Neural cell (in vitro differentiated cells): ENCODE results near the gene RASL12. TPM values are rescaled to one million over a fixed set of nuclear protein-coding genes. Genes with fewer than 3 reads are reported as not detected.
A peak's percentile ranks its signal among the peaks of the same experiment; 100 is the strongest.
"Not testable (repeated sequence)": the region's sequence is repeated elsewhere in the genome, so short reads cannot be mapped to it uniquely, and the experiment has no call there.

ENCODE experiments used
- H2AFZ ChIP-seq: fragments of 200-600, 300-800 bp; sonication (generic), shearing (Covaris generic); 2 replicates; pipeline ENCODE4 v1.6.0; 2014; ENCODE audit warnings: low read depth, mild to moderate bottlenecking, antibody characterized with exemption, low read length, moderate library complexity
- H3F3A ChIP-seq: fragments of 200-600 bp; shearing (Covaris generic); 2 replicates; pipeline ENCODE4 v1.6.1; 2016; ENCODE audit warnings: mild to moderate bottlenecking, moderate library complexity, mixed read lengths, antibody characterized with exemption, low read length; ENCODE audit not compliant: insufficient read depth, poor library complexity, severe bottlenecking
- H3K27ac ChIP-seq: fragments of 200-600, 300-800 bp; sonication (generic), shearing (Covaris generic); 2 replicates; pipeline ENCODE4 v1.5.1; 2014; ENCODE audit warnings: mild to moderate bottlenecking, low read length, moderate library complexity
- H3K27me3 ChIP-seq: fragments of 300-800, 200-600 bp; sonication (generic), shearing (Covaris generic); 2 replicates; pipeline ENCODE4 v1.6.0; 2014; ENCODE audit warnings: mild to moderate bottlenecking, low read depth, low read length, moderate library complexity; ENCODE audit not compliant: insufficient read depth
- H3K36me3 ChIP-seq: fragments of 300-800, 200-600 bp; sonication (generic), shearing (Covaris generic); 2 replicates; pipeline ENCODE4 v1.5.1; 2014; ENCODE audit warnings: mild to moderate bottlenecking, antibody characterized with exemption, low read length, moderate library complexity; ENCODE audit not compliant: insufficient read depth
- H3K4me2 ChIP-seq: fragments of 300-800, 200-600 bp; sonication (generic), shearing (Covaris generic); 2 replicates; pipeline ENCODE4 v1.6.0; 2014; ENCODE audit warnings: mild to moderate bottlenecking, low read length
- H3K4me3 ChIP-seq: fragments of 300-800, 200-600 bp; sonication (generic), shearing (Covaris generic); 2 replicates; pipeline ENCODE4 v1.5.1; 2014; ENCODE audit warnings: mild to moderate bottlenecking, low read length, moderate library complexity
- H3K79me2 ChIP-seq: fragments of 200-600 bp; shearing (Covaris generic); replicated peaks from 2 replicates; pipeline ENCODE4 v1.6.0; 2014; ENCODE audit warnings: mild to moderate bottlenecking, low read length, moderate library complexity; ENCODE audit not compliant: insufficient read depth
- H3K9ac ChIP-seq: fragments of 300-800, 200-600 bp; sonication (generic), shearing (Covaris generic); 2 replicates; pipeline ENCODE4 v1.6.1; 2016; ENCODE audit warnings: mild to moderate bottlenecking, low read length, mixed read lengths
- H3K9me2 ChIP-seq: fragments of 200-600 bp; shearing (Covaris generic); 2 replicates; pipeline ENCODE4 v1.6.1; 2016; ENCODE audit warnings: mild to moderate bottlenecking, low read length, mixed read lengths; ENCODE audit not compliant: insufficient read depth
- H3K9me3 ChIP-seq: fragments of 200-600, 300-800 bp; sonication (generic), shearing (Covaris generic); 2 replicates; pipeline ENCODE4 v1.6.1; 2016; ENCODE audit warnings: mild to moderate bottlenecking, mixed run types, low read length, moderate library complexity, mixed read lengths
- H4K20me1 ChIP-seq: fragments of 200-600 bp; shearing (Covaris generic); 2 replicates; pipeline ENCODE4 v1.6.1; 2016; ENCODE audit warnings: mild to moderate bottlenecking, mixed run types; ENCODE audit not compliant: insufficient read depth
- CTCF ChIP-seq: fragments of 450-650 bp; IDR thresholded peaks from 2 replicates; pipeline ENCODE4 v1.5.1; 2014; ENCODE audit warnings: antibody characterized with exemption, mild to moderate bottlenecking, moderate library complexity; ENCODE audit not compliant: poor library complexity, severe bottlenecking
- EP300 ChIP-seq: fragments of 450-650 bp; conservative IDR thresholded peaks from 2 replicates; pipeline ENCODE4 v1.6.1; 2014; ENCODE audit warnings: antibody characterized with exemption, mild to moderate bottlenecking, moderate library complexity; ENCODE audit not compliant: poor library complexity, severe bottlenecking
- MXI1 ChIP-seq: fragments of 450-650 bp; conservative IDR thresholded peaks from 2 replicates; pipeline ENCODE4 v1.6.1; 2014; ENCODE audit warnings: antibody characterized with exemption, mild to moderate bottlenecking; ENCODE audit not compliant: poor library complexity, severe bottlenecking
- POLR2AphosphoS5 ChIP-seq: IDR thresholded peaks from 2 replicates; pipeline ENCODE4 v1.6.1; 2012
- RAD21 ChIP-seq: fragments of 450-650 bp; conservative IDR thresholded peaks from 2 replicates; pipeline ENCODE4 v1.6.1; 2014; ENCODE audit warnings: antibody characterized with exemption, mild to moderate bottlenecking, moderate library complexity
- REST ChIP-seq: IDR thresholded peaks from 2 replicates; pipeline ENCODE4 v1.6.1; 2012; ENCODE audit warnings: borderline replicate concordance
- SMC3 ChIP-seq: fragments of 450-650 bp; conservative IDR thresholded peaks from 2 replicates; pipeline ENCODE4 v1.6.1; 2014; ENCODE audit warnings: antibody characterized with exemption, mild to moderate bottlenecking, moderate library complexity; ENCODE audit not compliant: poor library complexity
- TAF1 ChIP-seq: IDR thresholded peaks from 2 replicates; pipeline ENCODE4 v1.6.1; 2012; ENCODE audit warnings: low read depth
- polyA plus RNA-seq: library from polyadenylated mRNA; depleted of rRNA; stranded (reverse); fragments of >200 nt; gene quantifications from 2 replicates; pipeline ENCODE4 v1.2.3, GENCODE V29; 2014

RASL12 gene
- polyA plus RNA-seq, 1 donor from 2014 or later, result not detected

- H3K36me3 ChIP-seq, result no peaks in the 10 kb centered on the region
- H3K79me2 ChIP-seq, result no peaks in the 10 kb centered on the region
These were observed 26.7 kb upstream of the RASL12 start for GRCh38 chr15:65094294-65094995.

GRCh38 chr15:65093793-65094170 lies 26.0 kb upstream of the RASL12 start:
- H3K79me2 ChIP-seq, H3K27ac ChIP-seq, H3K4me2 ChIP-seq, H2AFZ ChIP-seq, H3F3A ChIP-seq, H3K9me2 ChIP-seq, H3K9ac ChIP-seq, H3K36me3 ChIP-seq, H3K9me3 ChIP-seq, H4K20me1 ChIP-seq, H3K27me3 ChIP-seq, H3K4me3 ChIP-seq: not testable (repeated sequence)

More at GRCh38 chr15:65094294-65094995, 26.7 kb upstream of the RASL12 start:
- no peak overlapping the region for H3K4me3 ChIP-seq
- H4K20me1 ChIP-seq, result no peaks in the 10 kb centered on the region
- H2AFZ ChIP-seq, result no peak overlapping the region
- H3F3A ChIP-seq, result no peaks in the 10 kb centered on the region
- TF ChIP-seq POLR2AphosphoS5, result peak; percentile 10
- no peak for TF ChIP-seq MXI1
- TF ChIP-seq REST, result no peak
- H3K4me2 ChIP-seq, result no peak overlapping the region
- no peaks in the 10 kb centered on the region for H3K9me2 ChIP-seq
- H3K9ac ChIP-seq, result no peak overlapping the region
- no peak overlapping the region for H3K27ac ChIP-seq
- no peaks in the 10 kb centered on the region for H3K27me3 ChIP-seq
- no peaks in the 10 kb centered on the region for H3K9me3 ChIP-seq

- Histone ChIP-seq H2AFZ (no peak overlapping the region), H3F3A (no peaks in the 10 kb centered on the region), H3K79me2 (no peaks in the 10 kb centered on the region), H3K36me3 (no peaks in the 10 kb centered on the region), H3K27ac (no peak overlapping the region), H3K9me2 (no peaks in the 10 kb centered on the region), H3K9me3 (no peaks in the 10 kb centered on the region), H3K4me2 (no peak overlapping the region), H3K27me3 (no peaks in the 10 kb centered on the region), H3K4me3 (no peak overlapping the region), H3K9ac (no peak overlapping the region), H4K20me1 (no peaks in the 10 kb centered on the region)
- no peak for TF ChIP-seq REST
- no peak for TF ChIP-seq TAF1
- no peak for TF ChIP-seq POLR2AphosphoS5
- TF ChIP-seq SMC3, result no peak
- TF ChIP-seq CTCF, result no peak
- TF ChIP-seq RAD21, result no peak
- TF ChIP-seq MXI1, result no peak
- no peak for TF ChIP-seq EP300
These were observed 25.4 kb upstream of the RASL12 start for GRCh38 chr15:65092911-65093792.
